ENCODE results near the gene CT47A7.
"Not testable (repeated sequence)": the region's sequence is repeated elsewhere in the genome, so short reads cannot be mapped to it uniquely, and the experiment has no call there.

The CT47A7 gene

GRCh38 chrX:120956500-120956899 lies at the start of gene CT47A7:
TSS of gene CT47A7 (minus strand) at chrX:120956600. CDS start at chrX:120956345, 255 bp downstream.
- not testable (repeated sequence) for DNase-seq (ENCODE audit: low spot score)

- DNase-seq (ENCODE audit: low spot score) = no peak
Measured at GRCh38 chrX:121000589-121000988, 44.2 kb upstream of the CT47A7 start.

- no peak for DNase-seq (ENCODE audit: low spot score)
Measured at GRCh38 chrX:120999413-120999812, 43.0 kb upstream of the CT47A7 start.

GRCh38 chrX:120985660-120986059 lies 29.3 kb upstream of the CT47A7 start, which contains the start of gene CT47A1:
TSS of gene CT47A1 (minus strand) at chrX:120985760. CDS start at chrX:120985529, 231 bp downstream.
- DNase-seq (ENCODE audit: low spot score) = not testable (repeated sequence)
